ENCODE measurements around the gene HTR4.

GRCh38 chr5:148688787-148689186 is 34.5 kb upstream of the HTR4 start:
- no peak for TF ChIP-seq CTCF (IDR thresholded peaks at IDR 0.05)
- TF ChIP-seq POLR2A (IDR thresholded peaks at IDR 0.05): no peak

Data from esophagus squamous epithelium (tissue), 4 donors.